ENCODE results near the gene PDCD4. TPM values are rescaled to one million over a fixed set of nuclear protein-coding genes. Genes with fewer than 3 reads are reported as not detected.
A peak's percentile ranks its signal among the peaks of the same experiment; 100 is the strongest.
"Not testable (repeated sequence)": the region's sequence is repeated elsewhere in the genome, so short reads cannot be mapped to it uniquely, and the experiment has no call there.

The PDCD4 gene
- polyA plus RNA-seq, 1 of the 3 experiments (the other 2 are of a cell fraction): 23.3 TPM

DNA sequence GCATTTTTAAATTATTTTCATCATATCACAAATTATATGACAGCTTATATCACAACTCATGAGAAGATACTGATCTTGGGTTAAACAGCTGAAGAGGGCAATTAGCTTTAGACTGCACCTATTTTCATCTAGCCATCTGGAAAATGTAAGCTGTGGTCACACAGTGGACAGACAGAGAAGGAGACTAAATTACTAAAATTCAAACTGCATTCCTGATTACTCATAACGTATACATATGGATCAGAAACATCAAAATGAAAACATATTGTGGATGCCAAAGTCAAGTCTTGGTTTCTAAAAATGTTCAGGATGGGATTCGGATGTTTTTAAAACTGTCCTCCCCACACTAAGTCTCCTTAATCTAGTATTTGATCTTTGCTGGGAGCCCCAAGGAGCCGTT is 40.6 kb downstream of the PDCD4 start (continued):
- TF ChIP-seq, protein P1, sequence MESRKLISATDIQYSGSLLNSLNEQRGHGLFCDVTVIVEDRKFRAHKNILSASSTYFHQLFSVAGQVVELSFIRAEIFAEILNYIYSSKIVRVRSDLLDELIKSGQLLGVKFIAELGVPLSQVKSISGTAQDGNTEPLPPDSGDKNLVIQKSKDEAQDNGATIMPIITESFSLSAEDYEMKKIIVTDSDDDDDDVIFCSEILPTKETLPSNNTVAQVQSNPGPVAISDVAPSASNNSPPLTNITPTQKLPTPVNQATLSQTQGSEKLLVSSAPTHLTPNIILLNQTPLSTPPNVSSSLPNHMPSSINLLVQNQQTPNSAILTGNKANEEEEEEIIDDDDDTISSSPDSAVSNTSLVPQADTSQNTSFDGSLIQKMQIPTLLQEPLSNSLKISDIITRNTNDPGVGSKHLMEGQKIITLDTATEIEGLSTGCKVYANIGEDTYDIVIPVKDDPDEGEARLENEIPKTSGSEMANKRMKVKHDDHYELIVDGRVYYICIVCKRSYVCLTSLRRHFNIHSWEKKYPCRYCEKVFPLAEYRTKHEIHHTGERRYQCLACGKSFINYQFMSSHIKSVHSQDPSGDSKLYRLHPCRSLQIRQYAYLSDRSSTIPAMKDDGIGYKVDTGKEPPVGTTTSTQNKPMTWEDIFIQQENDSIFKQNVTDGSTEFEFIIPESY (IDR thresholded peaks at IDR 0.05; ENCODE audit: borderline replicate concordance, low read depth): 0 out of 2 replicates have a peak, but pooled peaks have one; percentile 51
- TF ChIP-seq YY1 (IDR thresholded peaks at IDR 0.05; ENCODE audit: low read depth): no peak
- peak; percentile 77 for TF ChIP-seq GATA2 (CRISPR knock-in tag; IDR thresholded peaks at IDR 0.05)
- TF ChIP-seq MEF2A (IDR thresholded peaks at IDR 0.05; ENCODE audit: borderline replicate concordance, low read depth): peak; percentile 84
- peak; percentile 55; the same call in 1 of the 2 replicates for TF ChIP-seq RXRA (IDR thresholded peaks at IDR 0.05; ENCODE audit: borderline replicate concordance, low read depth)
- TF ChIP-seq, protein P2, sequence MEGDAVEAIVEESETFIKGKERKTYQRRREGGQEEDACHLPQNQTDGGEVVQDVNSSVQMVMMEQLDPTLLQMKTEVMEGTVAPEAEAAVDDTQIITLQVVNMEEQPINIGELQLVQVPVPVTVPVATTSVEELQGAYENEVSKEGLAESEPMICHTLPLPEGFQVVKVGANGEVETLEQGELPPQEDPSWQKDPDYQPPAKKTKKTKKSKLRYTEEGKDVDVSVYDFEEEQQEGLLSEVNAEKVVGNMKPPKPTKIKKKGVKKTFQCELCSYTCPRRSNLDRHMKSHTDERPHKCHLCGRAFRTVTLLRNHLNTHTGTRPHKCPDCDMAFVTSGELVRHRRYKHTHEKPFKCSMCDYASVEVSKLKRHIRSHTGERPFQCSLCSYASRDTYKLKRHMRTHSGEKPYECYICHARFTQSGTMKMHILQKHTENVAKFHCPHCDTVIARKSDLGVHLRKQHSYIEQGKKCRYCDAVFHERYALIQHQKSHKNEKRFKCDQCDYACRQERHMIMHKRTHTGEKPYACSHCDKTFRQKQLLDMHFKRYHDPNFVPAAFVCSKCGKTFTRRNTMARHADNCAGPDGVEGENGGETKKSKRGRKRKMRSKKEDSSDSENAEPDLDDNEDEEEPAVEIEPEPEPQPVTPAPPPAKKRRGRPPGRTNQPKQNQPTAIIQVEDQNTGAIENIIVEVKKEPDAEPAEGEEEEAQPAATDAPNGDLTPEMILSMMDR (IDR thresholded peaks at IDR 0.05): no peak

- Histone ChIP-seq H3K79me2 (ENCODE audit: insufficient read depth) (peaks cover 11% of the 10 kb centered on the region; the same call in 1 of the 2 replicates), H3K4me3 (ENCODE audit: low read depth in 2 of 2, low read length in 1 of 2) (no peak overlapping the region), H3K4me1 (ENCODE audit: control insufficient read depth in 1 of 2, insufficient read depth in 2 of 2, low read depth in 1 of 2, low read length in 1 of 2) (peaks cover 15 to 22% of the 10 kb centered on the region in 2 experiments; a peak in 3 of 4 replicates), H3K9ac (no peak overlapping the region), H3K9me3 (no peaks in the 10 kb centered on the region), H3F3A (replicated peaks; ENCODE audit: insufficient read depth) (peaks cover 16% of the 10 kb centered on the region), H3K36me3 (replicated peaks in 1 of 2; ENCODE audit: control insufficient read depth in 1 of 2, insufficient read depth in 2 of 2, low read length in 1 of 2) (peaks cover 2 to 11% of the 10 kb centered on the region in 2 experiments), H4K20me1 (ENCODE audit: insufficient read depth) (peaks cover 8% of the 10 kb centered on the region; the same call in 1 of the 2 replicates), H2AFZ (ENCODE audit: low read depth) (no peak overlapping the region), H3K4me2 (no peak overlapping the region), H3K27ac (ENCODE audit: low read depth in 2 of 2, low read length in 1 of 2) (no peak overlapping the region), H3K27me3 (ENCODE audit: insufficient read depth) (no peaks in the 10 kb centered on the region), H3K9me2 (no peaks in the 10 kb centered on the region)
- WGBS (ENCODE audit: low lambda C conversion rate): 83% methylated on average over 2 of the region's 2 CpGs
- POLR2A ChIA-PET: no interaction called here
- no peak for TF ChIP-seq ELF1 (IDR thresholded peaks at IDR 0.05)
- no peak for TF ChIP-seq RFX5 (IDR thresholded peaks at IDR 0.05; ENCODE audit: low read length)
- no peak for TF ChIP-seq TAF1 (IDR thresholded peaks at IDR 0.05; ENCODE audit: borderline replicate concordance, low read depth, low read length)
- CTCF ChIA-PET: interaction anchor here (0.9 to 2.8 kb wide), 3 partner anchors 21 to 1223 kb away, joined by 3 to 13 read pairs (median 3); no protein-coding TSS in a partner anchor
- DNase-seq: no peak
These were observed 42.7 kb downstream of the PDCD4 start for GRCh38 chr10:110914431-110914830.

GRCh38 chr10:110915035-110915434 is 43.3 kb downstream of the PDCD4 start:
- WGBS (ENCODE audit: low lambda C conversion rate): 100% methylated on average over 6 of the region's 6 CpGs
- CTCF ChIA-PET: interaction anchor here (0.9 to 1.5 kb wide), 2 partner anchors 28 to 1223 kb away, joined by 3 read pairs; no protein-coding TSS in a partner anchor
- peaks cover 15 to 22% of the 10 kb centered on the region in 2 experiments; a peak in 3 of 4 replicates for H3K4me1 ChIP-seq (ENCODE audit: control insufficient read depth in 1 of 2, insufficient read depth in 2 of 2, low read depth in 1 of 2, low read length in 1 of 2)

DNA sequence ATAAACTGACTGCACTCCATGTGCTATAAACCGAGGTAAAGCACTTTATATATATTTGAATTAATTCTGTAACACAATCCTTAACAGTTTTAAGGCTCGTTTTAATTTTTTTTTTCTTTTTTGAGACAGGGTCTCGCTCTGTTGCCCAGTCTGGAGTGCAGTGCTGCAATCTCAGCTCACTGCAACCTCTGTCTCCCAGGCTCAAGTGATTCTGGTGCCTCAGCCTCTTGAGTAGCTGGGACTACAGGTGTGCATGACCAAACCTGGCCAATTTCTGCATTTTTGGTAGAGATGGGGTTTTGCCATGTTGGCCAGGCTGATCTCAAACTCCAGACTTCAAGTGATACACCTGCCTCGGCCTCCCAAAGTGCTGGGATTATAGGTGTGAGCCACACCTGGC is 43.9 kb downstream of the PDCD4 start:
- POLR2A ChIA-PET: not testable (repeated sequence)

More at GRCh38 chr10:110915035-110915434, 43.3 kb downstream of the PDCD4 start:
- Histone ChIP-seq H3K4me2 (no peak overlapping the region), H3K79me2 (ENCODE audit: insufficient read depth) (peaks cover 13% of the 10 kb centered on the region), H3K36me3 (replicated peaks in 1 of 2; ENCODE audit: control insufficient read depth in 1 of 2, insufficient read depth in 2 of 2, low read length in 1 of 2) (peaks cover 2 to 11% of the 10 kb centered on the region in 2 experiments), H3K4me3 (ENCODE audit: low read depth in 2 of 2, low read length in 1 of 2) (no peak overlapping the region), H3K9me2 (no peaks in the 10 kb centered on the region), H3K9me3 (no peaks in the 10 kb centered on the region), H3K27me3 (ENCODE audit: insufficient read depth) (no peaks in the 10 kb centered on the region), H3K27ac (ENCODE audit: low read depth in 2 of 2, low read length in 1 of 2) (no peak overlapping the region), H4K20me1 (ENCODE audit: insufficient read depth) (peaks cover 8% of the 10 kb centered on the region; the same call in 1 of the 2 replicates), H3F3A (replicated peaks; ENCODE audit: insufficient read depth) (peaks cover 17% of the 10 kb centered on the region), H3K9ac (no peak overlapping the region), H2AFZ (ENCODE audit: low read depth) (no peak overlapping the region)
- DNase-seq: no peak
- TF ChIP-seq TEAD4 (IDR thresholded peaks at IDR 0.05; ENCODE audit: borderline replicate concordance, insufficient read depth) (no peak), RAD21 (IDR thresholded peaks at IDR 0.05; ENCODE audit: low read length) (no peak), CHD2 (IDR thresholded peaks at IDR 0.05; ENCODE audit: low read length, partially characterized antibody) (no peak)
- POLR2A ChIA-PET: no interaction called here

More for the DNA sequence above, 43.9 kb downstream of the PDCD4 start:
- CTCF ChIA-PET: interaction anchor here (1.5 kb wide), 1 partner anchor 28 kb away, joined by 3 read pairs; no protein-coding TSS in a partner anchor
- H3K9ac ChIP-seq; H3K27ac ChIP-seq (ENCODE audit: low read depth in 2 of 2, low read length in 1 of 2); H3K4me2 ChIP-seq; H3K9me2 ChIP-seq; H3K4me3 ChIP-seq (ENCODE audit: low read depth in 2 of 2, low read length in 1 of 2); H3K9me3 ChIP-seq; DNase-seq; H3K27me3 ChIP-seq (ENCODE audit: insufficient read depth); H2AFZ ChIP-seq (ENCODE audit: low read depth): not testable (repeated sequence)
- Histone ChIP-seq H4K20me1 (ENCODE audit: insufficient read depth) (peaks cover 11% of the 10 kb centered on the region), H3F3A (replicated peaks; ENCODE audit: insufficient read depth) (peaks cover 21% of the 10 kb centered on the region), H3K4me1 (ENCODE audit: control insufficient read depth in 1 of 2, insufficient read depth in 2 of 2, low read depth in 1 of 2, low read length in 1 of 2) (peaks cover 15 to 22% of the 10 kb centered on the region in 2 experiments; a peak in 3 of 4 replicates), H3K36me3 (replicated peaks in 1 of 2; ENCODE audit: control insufficient read depth in 1 of 2, insufficient read depth in 2 of 2, low read length in 1 of 2) (peaks cover 2 to 11% of the 10 kb centered on the region in 2 experiments), H3K79me2 (ENCODE audit: insufficient read depth) (peaks cover 18% of the 10 kb centered on the region)
- 88% methylated on average over 4 of the region's 4 CpGs for WGBS (ENCODE audit: low lambda C conversion rate)

Data from SK-N-SH (cell line).